ENCODE measurements around the gene MSL3B.

GRCh38 chr2:233850745-233851144 is 17.4 kb downstream of the MSL3B start:
- TF ChIP-seq CTCF (IDR thresholded peaks at IDR 0.05; ENCODE audit: low read depth, low read length) (no peak), EZH2phosphoT487 (IDR thresholded peaks at IDR 0.05; ENCODE audit: low read depth) (no peak)
